Panc1 (cell line): ENCODE measurements around the gene CRIP3. TPM values are rescaled to one million over a fixed set of nuclear protein-coding genes. Genes with fewer than 3 reads are reported as not detected.

Experiments used
- ATAC-seq: fragments of 200-7000 bp; cut with Tn5 transposase; 2 replicates; pipeline ENCODE4 v1.9.1; 2020; ENCODE audit warnings: mild to moderate bottlenecking, moderate library complexity
- BruUV-seq: library from RNA; stranded (reverse); fragments of 400-500 nt; replicated peaks from 2 replicates; lab custom pipeline; 2021; lab: Mats Ljungman, UMichigan
- CTCF ChIA-PET: fragments of 300-600 bp; sonication (Branson Sonifier 250); formaldehyde crosslinking; loops from one replicate; lab custom pipeline; 2022; ENCODE audit warnings: antibody characterized with exemption; lab: Charles Lee
- POLR2A ChIA-PET: fragments of 300-600 bp; sonication (Branson Sonifier 250); formaldehyde crosslinking; loops from one replicate; lab custom pipeline; 2022; ENCODE audit warnings: antibody characterized with exemption; lab: Charles Lee
- DNase-seq: peaks from one replicate; pipeline ENCODE4 v3.0.0-alpha.2; 2010; ENCODE audit warnings: low read depth, low spot score
- H3K27ac ChIP-seq: 2 replicates; pipeline ENCODE4 v1.5.1; 2011; ENCODE audit warnings: mild to moderate bottlenecking, low read length, inconsistent platforms
- H3K27me3 ChIP-seq: fragments of 200-500 bp; sonication (Bioruptor generic); 2 replicates; pipeline ENCODE4 v1.6.0; 2014; ENCODE audit warnings: low read length, inconsistent platforms; ENCODE audit not compliant: control insufficient read depth, insufficient read depth
- H3K36me3 ChIP-seq: fragments of 200-500 bp; sonication (Bioruptor generic); 2 replicates; pipeline ENCODE4 v1.5.1; 2014; ENCODE audit warnings: inconsistent platforms, mild to moderate bottlenecking, low read length, moderate library complexity; ENCODE audit not compliant: control insufficient read depth, insufficient read depth
- H3K4me1 ChIP-seq: 2 replicates; pipeline ENCODE4 v1.5.1; 2011; ENCODE audit warnings: inconsistent platforms, mild to moderate bottlenecking, low read length, moderate library complexity; ENCODE audit not compliant: control insufficient read depth, insufficient read depth
- H3K4me3 ChIP-seq, 2 experiments: 2 replicates each; pipeline ENCODE4 v1.5.1; 2011 to 2012; ENCODE audit warnings: low read depth in 2 of 2, low read length in 2 of 2, mild to moderate bottlenecking in 2 of 2, inconsistent platforms in 1 of 2, moderate library complexity in 1 of 2
- H3K9me3 ChIP-seq: fragments of 200-500 bp; sonication (Bioruptor generic); 2 replicates; pipeline ENCODE4 v1.5.1; 2014; ENCODE audit warnings: low read depth, mild to moderate bottlenecking, inconsistent platforms, low read length, moderate library complexity; ENCODE audit not compliant: control insufficient read depth, insufficient read depth
- POLR2AphosphoS5 ChIP-seq: IDR thresholded peaks from 2 replicates; pipeline ENCODE4 v1.6.1; 2012; ENCODE audit warnings: mild to moderate bottlenecking, low read depth, low read length, moderate library complexity
- SIN3A ChIP-seq: IDR thresholded peaks from 2 replicates; pipeline ENCODE4 v1.6.1; 2012; ENCODE audit warnings: low read depth, mild to moderate bottlenecking, low read length, moderate library complexity, borderline replicate concordance; ENCODE audit not compliant: insufficient read depth
- TCF7L2 ChIP-seq: IDR thresholded peaks from 2 replicates; pipeline ENCODE4 v1.6.1; 2011; ENCODE audit warnings: mild to moderate bottlenecking, low read depth, low read length, inconsistent platforms
- in situ Hi-C: cut with HindIII; loops from 2 replicates; pipeline ENCODE4 v1.10.0; 2016; ENCODE audit warnings: low sequenced_read_pairs, low pct_unique_long_range_greater_than_20kb
- intact Hi-C: fragments of 100-400 bp; cut with micrococcal nuclease; formaldehyde crosslinking; loops from one replicate; pipeline ENCODE4 v1.10.0; 2022; ENCODE audit not compliant: unreplicated experiment
- total RNA-seq: library from RNA; stranded (reverse); gene quantifications from one replicate; pipeline ENCODE4 v1.2.1, GENCODE V29; 2021; ENCODE audit not compliant: unreplicated experiment
- TF ChIP-seq, protein P1 (sequence below), 2 experiments: IDR thresholded peaks; 2 replicates each; pipeline ENCODE4 v1.6.1; 2011 to 2012; ENCODE audit warnings: low read depth in 2 of 2, control low read depth in 1 of 2, low read length in 1 of 2, mild to moderate bottlenecking in 1 of 2, moderate library complexity in 1 of 2; ENCODE audit not compliant: insufficient read depth in 1 of 2
- TF ChIP-seq, protein P2 (sequence below): fragments of 450-650 bp; IDR thresholded peaks from 2 replicates; pipeline ENCODE4 v1.5.1; 2017; ENCODE audit warnings: mild to moderate bottlenecking

CRIP3 gene
- total RNA-seq, 1 experiment from 2014 or later, result 0.64 TPM

DNA sequence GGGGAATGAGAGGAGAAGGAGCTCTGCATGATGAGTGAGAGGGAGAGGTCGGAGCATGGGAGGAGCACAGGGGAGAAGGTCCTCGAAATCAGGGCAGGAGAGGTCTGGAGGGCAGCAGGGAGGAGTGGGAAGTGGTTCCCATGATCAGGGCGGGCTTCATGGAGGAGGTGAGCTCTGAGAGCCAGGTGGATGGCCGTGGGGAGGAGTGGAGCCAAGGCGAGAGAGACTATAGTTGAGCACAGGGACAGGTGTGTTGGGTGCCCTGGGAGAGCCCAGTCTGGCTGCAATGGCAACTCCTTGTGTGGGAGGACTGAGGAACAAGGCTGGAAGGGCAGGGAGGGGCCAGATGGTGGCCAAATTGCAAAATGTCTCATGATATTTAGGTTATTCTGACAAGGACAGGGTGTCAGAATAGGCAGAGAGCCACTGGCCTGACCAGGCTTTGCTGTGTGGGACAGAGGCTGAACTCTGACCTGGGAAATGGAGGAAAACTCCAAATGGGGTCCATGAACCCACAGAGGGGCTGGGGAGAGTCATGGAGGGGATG, 44.0 kb downstream of the CRIP3 start:
- BruUV-seq, result no TSS peak
- Histone ChIP-seq H3K27ac (no peak overlapping the region), H3K27me3 (no peaks in the 10 kb centered on the region), H3K9me3 (no peaks in the 10 kb centered on the region), H3K4me1 (peaks cover 9% of the 10 kb centered on the region), H3K4me3 (no peak overlapping the region), H3K36me3 (no peaks in the 10 kb centered on the region)
- no peak for ATAC-seq
- intact Hi-C loops (no loop called here), in situ Hi-C loops (no loop called here)
- ChIA-PET CTCF (no interaction called here), POLR2A (no interaction called here)
- no peak for TF ChIP-seq SIN3A
- TF ChIP-seq POLR2AphosphoS5, result no peak
- TF ChIP-seq, protein P1, sequence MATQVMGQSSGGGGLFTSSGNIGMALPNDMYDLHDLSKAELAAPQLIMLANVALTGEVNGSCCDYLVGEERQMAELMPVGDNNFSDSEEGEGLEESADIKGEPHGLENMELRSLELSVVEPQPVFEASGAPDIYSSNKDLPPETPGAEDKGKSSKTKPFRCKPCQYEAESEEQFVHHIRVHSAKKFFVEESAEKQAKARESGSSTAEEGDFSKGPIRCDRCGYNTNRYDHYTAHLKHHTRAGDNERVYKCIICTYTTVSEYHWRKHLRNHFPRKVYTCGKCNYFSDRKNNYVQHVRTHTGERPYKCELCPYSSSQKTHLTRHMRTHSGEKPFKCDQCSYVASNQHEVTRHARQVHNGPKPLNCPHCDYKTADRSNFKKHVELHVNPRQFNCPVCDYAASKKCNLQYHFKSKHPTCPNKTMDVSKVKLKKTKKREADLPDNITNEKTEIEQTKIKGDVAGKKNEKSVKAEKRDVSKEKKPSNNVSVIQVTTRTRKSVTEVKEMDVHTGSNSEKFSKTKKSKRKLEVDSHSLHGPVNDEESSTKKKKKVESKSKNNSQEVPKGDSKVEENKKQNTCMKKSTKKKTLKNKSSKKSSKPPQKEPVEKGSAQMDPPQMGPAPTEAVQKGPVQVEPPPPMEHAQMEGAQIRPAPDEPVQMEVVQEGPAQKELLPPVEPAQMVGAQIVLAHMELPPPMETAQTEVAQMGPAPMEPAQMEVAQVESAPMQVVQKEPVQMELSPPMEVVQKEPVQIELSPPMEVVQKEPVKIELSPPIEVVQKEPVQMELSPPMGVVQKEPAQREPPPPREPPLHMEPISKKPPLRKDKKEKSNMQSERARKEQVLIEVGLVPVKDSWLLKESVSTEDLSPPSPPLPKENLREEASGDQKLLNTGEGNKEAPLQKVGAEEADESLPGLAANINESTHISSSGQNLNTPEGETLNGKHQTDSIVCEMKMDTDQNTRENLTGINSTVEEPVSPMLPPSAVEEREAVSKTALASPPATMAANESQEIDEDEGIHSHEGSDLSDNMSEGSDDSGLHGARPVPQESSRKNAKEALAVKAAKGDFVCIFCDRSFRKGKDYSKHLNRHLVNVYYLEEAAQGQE (IDR thresholded peaks at IDR 0.05; ENCODE audit: insufficient read depth in 1 of 2, low read depth in 2 of 2, low read length in 1 of 2), result no peak
- TF ChIP-seq TCF7L2, result no peak
- TF ChIP-seq, protein P2, sequence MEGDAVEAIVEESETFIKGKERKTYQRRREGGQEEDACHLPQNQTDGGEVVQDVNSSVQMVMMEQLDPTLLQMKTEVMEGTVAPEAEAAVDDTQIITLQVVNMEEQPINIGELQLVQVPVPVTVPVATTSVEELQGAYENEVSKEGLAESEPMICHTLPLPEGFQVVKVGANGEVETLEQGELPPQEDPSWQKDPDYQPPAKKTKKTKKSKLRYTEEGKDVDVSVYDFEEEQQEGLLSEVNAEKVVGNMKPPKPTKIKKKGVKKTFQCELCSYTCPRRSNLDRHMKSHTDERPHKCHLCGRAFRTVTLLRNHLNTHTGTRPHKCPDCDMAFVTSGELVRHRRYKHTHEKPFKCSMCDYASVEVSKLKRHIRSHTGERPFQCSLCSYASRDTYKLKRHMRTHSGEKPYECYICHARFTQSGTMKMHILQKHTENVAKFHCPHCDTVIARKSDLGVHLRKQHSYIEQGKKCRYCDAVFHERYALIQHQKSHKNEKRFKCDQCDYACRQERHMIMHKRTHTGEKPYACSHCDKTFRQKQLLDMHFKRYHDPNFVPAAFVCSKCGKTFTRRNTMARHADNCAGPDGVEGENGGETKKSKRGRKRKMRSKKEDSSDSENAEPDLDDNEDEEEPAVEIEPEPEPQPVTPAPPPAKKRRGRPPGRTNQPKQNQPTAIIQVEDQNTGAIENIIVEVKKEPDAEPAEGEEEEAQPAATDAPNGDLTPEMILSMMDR, result no peak
- no peak for DNase-seq

DNA sequence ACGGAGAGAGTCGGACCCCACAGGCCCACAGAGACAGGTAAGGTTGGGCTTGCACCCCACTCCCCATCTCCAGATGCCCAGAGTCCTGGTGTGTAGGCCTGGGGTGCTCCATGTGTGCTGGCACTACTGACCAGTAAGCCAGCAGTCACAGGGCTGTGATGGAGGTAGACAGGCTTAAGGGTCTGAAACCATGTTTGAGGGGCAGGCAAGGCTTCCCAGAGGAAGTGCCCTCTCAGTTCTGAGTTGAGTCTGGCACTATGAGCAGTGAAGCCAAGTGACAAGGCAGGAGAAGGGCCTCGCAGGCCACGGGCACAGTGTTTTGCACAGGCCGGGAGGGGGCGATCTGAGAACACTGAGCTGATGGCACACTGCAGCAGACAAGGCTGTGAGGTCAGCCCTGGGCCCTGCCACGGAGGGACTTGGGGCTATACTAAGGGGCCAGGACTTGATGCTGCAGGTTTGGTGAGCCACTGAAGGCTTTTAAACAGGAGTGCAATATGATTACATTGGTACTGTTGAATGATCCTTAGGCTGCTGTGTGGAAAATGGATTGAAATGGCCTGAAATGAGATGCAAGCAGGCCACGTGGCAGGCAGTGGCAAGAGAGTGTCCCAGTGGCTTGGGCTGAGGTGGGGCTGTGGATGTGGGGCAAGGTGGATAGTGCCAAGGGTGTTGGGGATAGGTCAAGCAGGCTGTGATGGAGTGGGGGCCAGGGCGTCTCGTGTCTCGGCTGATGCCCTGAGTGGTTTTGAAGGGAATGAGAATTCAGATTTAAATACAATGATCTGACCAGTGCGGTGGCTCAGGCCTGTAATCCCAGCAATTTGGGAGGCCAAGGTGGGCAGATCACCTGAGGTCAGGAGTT, 45.1 kb downstream of the CRIP3 start:
- intact Hi-C loops (loop anchor here (2.0 kb wide), 1 partner anchor 71 kb away; no protein-coding TSS in a partner anchor), in situ Hi-C loops (no loop called here)
- Histone ChIP-seq H3K9me3 (no peaks in the 10 kb centered on the region), H3K27me3 (no peaks in the 10 kb centered on the region), H3K36me3 (no peaks in the 10 kb centered on the region), H3K4me1 (peaks cover 6% of the 10 kb centered on the region), H3K4me3 (no peak overlapping the region), H3K27ac (no peak overlapping the region)
- ChIA-PET CTCF (interaction anchor here (0.5 to 1.2 kb wide), 7 partner anchors 11 to 233 kb away, joined by 3 to 5 read pairs (median 3); partner anchors contain the start of gene CRIP3), POLR2A (no interaction called here)
- ATAC-seq (peak; percentile 97), DNase-seq (peak; percentile 42)
- no TSS peak for BruUV-seq
- TF ChIP-seq, protein P2, result peak; percentile 95
- no peak for TF ChIP-seq POLR2AphosphoS5
- TF ChIP-seq, protein P1 (IDR thresholded peaks at IDR 0.05; ENCODE audit: insufficient read depth in 1 of 2, low read depth in 2 of 2, low read length in 1 of 2), result 0 out of 4 replicates have a peak, but pooled peaks of 1 of the 2 experiments have one; percentile 60
- no peak for TF ChIP-seq TCF7L2
